RWPE2 (cell line): Measurements from ENCODE around the gene FOSL1.

Experiments
- ATAC-seq: fragments of 200-7000 bp; cut with Tn5 transposase; 3 replicates; pipeline ENCODE4 v1.9.1; 2021; ENCODE audit warnings: low read depth
- DNase-seq: peaks from one replicate; pipeline ENCODE4 v3.0.0-alpha.2; 2020; ENCODE audit warnings: low spot score
- H3K27ac ChIP-seq: fragments of 450-650 bp; 2 replicates; pipeline ENCODE4 v1.5.1; 2017; ENCODE audit warnings: mild to moderate bottlenecking; ENCODE audit not compliant: poor library complexity, severe bottlenecking
- H3K27me3 ChIP-seq: fragments of 250-450 bp; sonication (Bioruptor Pico); 2 replicates; pipeline ENCODE4 v1.5.1; 2021; ENCODE audit warnings: mild to moderate bottlenecking, moderate library complexity; ENCODE audit not compliant: insufficient read depth, poor library complexity, severe bottlenecking
- H3K36me3 ChIP-seq: fragments of 250-450 bp; sonication (Bioruptor Pico); 2 replicates; pipeline ENCODE4 v1.5.1; 2020; ENCODE audit warnings: low read depth, mild to moderate bottlenecking, moderate library complexity
- H3K4me1 ChIP-seq: fragments of 250-450 bp; sonication (Bioruptor Pico); 2 replicates; pipeline ENCODE4 v1.5.1; 2021; ENCODE audit warnings: mild to moderate bottlenecking, moderate library complexity; ENCODE audit not compliant: insufficient read depth, poor library complexity, severe bottlenecking
- H3K4me3 ChIP-seq: fragments of 250-450 bp; sonication (Bioruptor Pico); 2 replicates; pipeline ENCODE4 v1.5.1; 2021; ENCODE audit warnings: mild to moderate bottlenecking, moderate library complexity; ENCODE audit not compliant: severe bottlenecking
- H3K9me3 ChIP-seq: fragments of 250-450 bp; sonication (Bioruptor Pico); 2 replicates; pipeline ENCODE4 v1.5.1; 2021; ENCODE audit warnings: mild to moderate bottlenecking, moderate library complexity; ENCODE audit not compliant: severe bottlenecking
- CTCF ChIP-seq: fragments of 450-650 bp; IDR thresholded peaks from one replicate; pipeline ENCODE4 v1.5.1; 2017; ENCODE audit warnings: mild to moderate bottlenecking, moderate library complexity; ENCODE audit not compliant: poor library complexity, severe bottlenecking

The FOSL1 gene

GRCh38 chr11:65917434-65918210, 17.4 kb upstream of the FOSL1 start:
- DNase-seq (no peak), ATAC-seq (no peak)
- Histone ChIP-seq H3K9me3 (no peaks in the 10 kb centered on the region), H3K4me1 (peaks cover 59% of the 10 kb centered on the region), H3K27ac (peak overlapping the region; percentile 98), H3K27me3 (no peaks in the 10 kb centered on the region), H3K4me3 (peak overlapping the region; percentile 74), H3K36me3 (peaks cover 41% of the 10 kb centered on the region)
- no peak for TF ChIP-seq CTCF

- H3K27ac ChIP-seq = peak overlapping the region; percentile 98
- DNase-seq (no peak), ATAC-seq (no peak)
- no peak overlapping the region for H3K4me3 ChIP-seq
- H3K9me3 ChIP-seq = no peaks in the 10 kb centered on the region
- no peak for TF ChIP-seq CTCF
- peaks cover 65% of the 10 kb centered on the region for H3K4me1 ChIP-seq
- H3K27me3 ChIP-seq = no peaks in the 10 kb centered on the region
- H3K36me3 ChIP-seq = peaks cover 35% of the 10 kb centered on the region
Observed at GRCh38 chr11:65917077-65917433, 16.9 kb upstream of the FOSL1 start.

- TF ChIP-seq CTCF = no peak
- Histone ChIP-seq H3K9me3 (no peaks in the 10 kb centered on the region), H3K27ac (peak overlapping the region; percentile 98), H3K36me3 (peaks cover 29% of the 10 kb centered on the region; the same call in 1 of the 2 replicates), H3K27me3 (no peaks in the 10 kb centered on the region), H3K4me1 (peaks cover 72% of the 10 kb centered on the region), H3K4me3 (peak overlapping the region; percentile 18)
- no peak for ATAC-seq
- no peak for DNase-seq
Observed at GRCh38 chr11:65916391-65916790, 16.2 kb upstream of the FOSL1 start.

- H3K4me1 ChIP-seq = peaks cover 74% of the 10 kb centered on the region
- H3K4me3 ChIP-seq = peak overlapping the region; percentile 18
- no peaks in the 10 kb centered on the region for H3K27me3 ChIP-seq
- DNase-seq (peak; percentile 95), ATAC-seq (peak; percentile 71)
- no peak for TF ChIP-seq CTCF
- H3K36me3 ChIP-seq = peaks cover 23% of the 10 kb centered on the region; the same call in 1 of the 2 replicates
- no peaks in the 10 kb centered on the region for H3K9me3 ChIP-seq
- peak overlapping the region; percentile 98 for H3K27ac ChIP-seq
Observed at GRCh38 chr11:65915821-65916251, 15.6 kb upstream of the FOSL1 start.
